Measurements from ENCODE around the gene PAQR4. TPM values are rescaled to one million over a fixed set of nuclear protein-coding genes. Genes with fewer than 3 reads are reported as not detected.

The PAQR4 gene
- total and polyA plus RNA-seq, 10 of the 15 experiments (the other 5 are each of a cell fraction or from before 2014, with no cell fraction given) = 0.39 to 31.8 (median 13.5) TPM

GRCh38 chr16:2981899-2982250 is 12.7 kb downstream of the PAQR4 start:
- ChIA-PET SMC1A (ENCODE audit: uncharacterized antibody, unreplicated experiment) (interaction anchor here (0.5 kb wide), 1 partner anchor 71 kb away, joined by 4 read pairs; no protein-coding TSS in a partner anchor), CTCF (interaction anchor here (1.0 to 2.3 kb wide), 6 partner anchors 12 to 99 kb away, joined by 3 to 13 read pairs (median 4); partner anchors contain the start of genes FLYWCH2 and PAQR4), POLR2A (interaction anchor here (2.9 kb wide), 1 partner anchor 12 kb away, joined by 18 read pairs; the partner anchor contains the start of gene PAQR4), RAD21 (ENCODE audit: unreplicated experiment) (interaction anchor here (1.2 to 2.4 kb wide), 2 partner anchors 12 to 55 kb away, joined by 3 to 6 read pairs; partner anchors contain the start of gene PAQR4)
- FAIRE-seq (no peak), DNase-seq (ENCODE audit: low read depth, low spot score) (no peak), ATAC-seq (no peak)
- intact Hi-C loops (cut with micrococcal nuclease; ENCODE audit: unreplicated experiment) = loop anchor here (5.0 kb wide), 2 partner anchors 55 to 75 kb away; no protein-coding TSS in a partner anchor
- Histone ChIP-seq H3K4me2 (ENCODE audit: control insufficient read depth, insufficient read depth) (no peak overlapping the region), H3K36me3 (ENCODE audit: control insufficient read depth in 2 of 2, insufficient read depth in 2 of 2, low read length in 1 of 2) (peaks cover 0 to 1% of the 10 kb centered on the region in 2 experiments; a peak in 1 of 4 replicates), H3K79me2 (ENCODE audit: control insufficient read depth, insufficient read depth, low read length) (peaks cover 11% of the 10 kb centered on the region), H3K4me3 (no peak overlapping the region), H3K4me1 (ENCODE audit: control insufficient read depth, insufficient read depth, low read length) (peaks cover 7% of the 10 kb centered on the region), H3K9me3 (replicated peaks; ENCODE audit: control insufficient read depth, insufficient read depth, low read length) (no peaks in the 10 kb centered on the region), H3K27ac (ENCODE audit: control insufficient read depth, insufficient read depth) (no peak overlapping the region), H3K27me3 (replicated peaks in 1 of 2; ENCODE audit: control insufficient read depth in 2 of 2, insufficient read depth in 2 of 2, low read length in 1 of 2) (no peaks in the 10 kb centered on the region), H2AFZ (ENCODE audit: control insufficient read depth, low read depth, low read length) (no peak overlapping the region), H3K9ac (ENCODE audit: control insufficient read depth, insufficient read depth, low read length) (no peak overlapping the region), H4K20me1 (ENCODE audit: control insufficient read depth, insufficient read depth) (no peaks in the 10 kb centered on the region)
- in situ Hi-C loops (cut with MboI) = no loop called here
- no peak for TF ChIP-seq ZBTB11 (CRISPR knock-in tag; IDR thresholded peaks at IDR 0.05)
- TF ChIP-seq NFYA (IDR thresholded peaks at IDR 0.05; ENCODE audit: borderline replicate concordance, low read depth, low read length) = no peak
- TF ChIP-seq ZNF592 (IDR thresholded peaks at IDR 0.05) = no peak
- no peak for TF ChIP-seq HCFC1 (IDR thresholded peaks at IDR 0.05; ENCODE audit: low read length)
- no TSS peak for BruUV-seq (replicated peaks)
- 75% methylated on average over 4 of the region's 4 CpGs for WGBS (ENCODE audit: insufficient coverage, insufficient replicate concordance, low lambda C conversion rate, missing lambda C conversion rate)
